Lung (tissue), 12 donors: Measurements from ENCODE around the gene NPSR1. TPM values are rescaled to one million over a fixed set of nuclear protein-coding genes. Genes with fewer than 3 reads are reported as not detected.

Experiments used
- ATAC-seq: fragments of 200-7000 bp; cut with Tn5 transposase; one replicate; pipeline ENCODE4 v1.9.1; 2020; ENCODE audit warnings: moderate number of reproducible peaks; ENCODE audit not compliant: insufficient read depth, low FRiP score
- DNase-seq, 3 donors: peaks; one replicate each; pipeline ENCODE4 v3.0.0-alpha.2; 2013 to 2017
- H3K27ac ChIP-seq, 2 donors: one replicate each; pipeline ENCODE4 v1.5.1; 2013; ENCODE audit warnings: mild to moderate bottlenecking in 2 of 2, moderate library complexity in 2 of 2, control low read depth in 1 of 2, inconsistent platforms in 1 of 2, low read depth in 1 of 2, low read length in 1 of 2
- H3K27me3 ChIP-seq, 3 donors: one replicate each; pipeline ENCODE4 v1.5.1; 2013; ENCODE audit warnings: low read length in 2 of 3; ENCODE audit not compliant: control insufficient read depth in 3 of 3, insufficient read depth in 3 of 3
- H3K36me3 ChIP-seq, 4 donors: one replicate each; pipeline ENCODE4 v1.5.1; 2013; ENCODE audit warnings: low read length in 4 of 4, mild to moderate bottlenecking in 1 of 4, moderate library complexity in 1 of 4; ENCODE audit not compliant: control insufficient read depth in 4 of 4, insufficient read depth in 4 of 4
- H3K4me1 ChIP-seq, 5 donors: one replicate each; pipeline ENCODE4 v1.5.1; 2013; ENCODE audit warnings: low read length in 5 of 5, mild to moderate bottlenecking in 2 of 5, moderate library complexity in 1 of 5; ENCODE audit not compliant: control insufficient read depth in 5 of 5, insufficient read depth in 5 of 5
- H3K4me3 ChIP-seq: one replicate; pipeline ENCODE4 v1.5.1; 2013; ENCODE audit warnings: mild to moderate bottlenecking, control low read depth, moderate library complexity
- H3K9ac ChIP-seq, 2 donors: one replicate each; pipeline ENCODE4 v1.5.1; 2013; ENCODE audit warnings: low read length in 2 of 2, control low read depth in 1 of 2; ENCODE audit not compliant: insufficient read depth in 1 of 2
- H3K9me3 ChIP-seq, 4 donors: one replicate each; pipeline ENCODE4 v1.5.1; 2013; ENCODE audit warnings: low read length in 3 of 4, mild to moderate bottlenecking in 1 of 4, moderate library complexity in 1 of 4; ENCODE audit not compliant: control insufficient read depth in 4 of 4, insufficient read depth in 3 of 4
- CTCF ChIP-seq: IDR thresholded peaks from 2 replicates; pipeline ENCODE4 v1.5.1; 2012; ENCODE audit warnings: mild to moderate bottlenecking; ENCODE audit errors: control extremely low read depth, extremely low read depth
- WGBS, 2 donors: extraction: QIAGEN DNeasy Blood & Tissue Kit; methylation state at CpG; one replicate each; pipeline ENCODE4 v1.1.7; 2013; 5-methylcytosine and 5-hydroxymethylcytosine counted together
- polyA plus RNA-seq, 2 donors: library from polyadenylated mRNA; stranded (reverse); fragments of 200-250 nt; gene quantifications; one replicate each; pipeline ENCODE4 v1.2.1, GENCODE V29; 2013
- total RNA-seq, 2 donors: library from RNA; depleted of rRNA in 1 of 2; stranded (reverse); fragments of >200 nt in 1 of 2; gene quantifications; one replicate each; pipeline ENCODE4 v1.2.1, GENCODE V29; 2014 to 2021
- donor health status: control.
- donor health status: control.
- donor health status: Bipolar disorder and iron deficiency.
- donor health status: healthy.
- donor health status: DM: yes; HTN: yes; CAD: no.

The NPSR1 gene
- total and polyA plus RNA-seq, 4 donors: not detected

DNA sequence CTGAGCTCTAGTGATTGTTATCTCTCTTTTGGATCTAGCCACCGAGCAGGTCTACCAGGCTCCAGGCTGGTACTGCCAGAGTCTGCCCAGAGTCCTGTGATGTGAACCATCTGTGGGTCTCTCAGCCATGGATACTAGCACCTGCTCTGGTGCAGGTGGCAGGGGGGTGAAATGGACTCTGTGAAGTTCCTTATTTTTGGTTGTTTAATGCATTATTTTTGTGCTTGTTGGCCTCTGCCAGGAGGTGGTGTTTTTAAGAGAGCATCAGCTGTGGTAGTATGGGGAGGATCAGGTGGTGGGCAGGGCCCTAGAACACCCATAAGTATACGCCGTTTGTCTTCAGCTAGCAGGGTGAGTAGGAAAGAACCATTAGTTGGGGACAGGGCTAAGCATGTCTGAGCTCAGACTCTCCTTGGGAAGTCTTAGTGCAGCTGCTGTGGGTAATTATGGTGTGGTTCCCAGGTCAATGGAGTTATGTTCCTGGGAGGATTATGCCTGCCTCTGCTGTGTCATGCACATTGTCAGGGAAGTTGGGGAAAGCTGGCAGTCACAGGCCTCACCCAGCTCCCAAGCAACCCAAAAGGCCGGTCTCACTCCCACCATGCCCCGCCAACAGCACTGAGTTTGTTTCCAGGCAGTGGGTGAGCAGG, 81.8 kb downstream of the NPSR1 start:
- TF ChIP-seq CTCF: no peak
- Histone ChIP-seq H3K27ac (no peak overlapping the region), H3K4me1 (no peaks in the 10 kb centered on the region), H3K9me3 (no peaks in the 10 kb centered on the region), H3K27me3 (no peaks in the 10 kb centered on the region), H3K36me3 (no peaks in the 10 kb centered on the region), H3K9ac (no peak overlapping the region), H3K4me3 (no peak overlapping the region)
- 76 to 80% methylated on average over 5 of the region's 5 CpGs for WGBS, 2 donors
- ATAC-seq: no peak
- no peak for DNase-seq

- Histone ChIP-seq H3K9ac (no peak overlapping the region), H3K36me3 (no peaks in the 10 kb centered on the region), H3K27me3 (no peaks in the 10 kb centered on the region), H3K4me1 (no peaks in the 10 kb centered on the region), H3K27ac (no peak overlapping the region), H3K4me3 (no peak overlapping the region), H3K9me3 (no peaks in the 10 kb centered on the region)
- no peak for ATAC-seq
- no peak for DNase-seq
- 76% methylated on average over 1 of the region's 1 CpG for WGBS, 2 donors
- TF ChIP-seq CTCF: no peak
Measured at GRCh38 chr7:34740840-34741239, 82.8 kb downstream of the NPSR1 start.

GRCh38 chr7:34747176-34747781, 89.3 kb downstream of the NPSR1 start:
- no peak for TF ChIP-seq CTCF
- Histone ChIP-seq H3K36me3 (no peaks in the 10 kb centered on the region), H3K4me3 (no peak overlapping the region), H3K9ac (no peak overlapping the region), H3K4me1 (peaks cover 0 to 18% (median 3%) of the 10 kb centered on the region in 5 donors), H3K9me3 (no peaks in the 10 kb centered on the region), H3K27ac (peak overlapping the region in 1 of 2 donors; percentile 56), H3K27me3 (no peaks in the 10 kb centered on the region)
- ATAC-seq (no peak), DNase-seq (peak; percentile 20 to 42 (median 20))
- WGBS, 2 donors: 73 to 87% methylated on average over 8 of the region's 8 CpGs
